Adrenal gland (tissue), 12 donors: Measurements from ENCODE around the gene TAF1L. TPM values are rescaled to one million over a fixed set of nuclear protein-coding genes. Genes with fewer than 3 reads are reported as not detected.
"Not testable (repeated sequence)": the region's sequence is repeated elsewhere in the genome, so short reads cannot be mapped to it uniquely, and the experiment has no call there.

Experiments
- DNase-seq, 7 donors: peaks; one replicate each; pipeline ENCODE4 v3.0.0-alpha.2; 2019 to 2020
- H3K27ac ChIP-seq, 5 donors: fragments of 200-600 bp; sonication (generic) in 4 of 5; 1 replicate in 3 of 5; 2 replicates in 2 of 5; pipeline versions ENCODE4 v1.5.1 to v1.8.0; 2016 to 2020; ENCODE audit warnings: mild to moderate bottlenecking in 1 of 5
- H3K27me3 ChIP-seq: fragments of 200-600 bp; 2 replicates; pipeline ENCODE4 v1.8.0; 2021
- H3K36me3 ChIP-seq, 2 donors: fragments of 200-600 bp; replicated peaks in 1 of 2; 1 replicate in 1 of 2; 2 replicates in 1 of 2; pipeline versions ENCODE4 v1.5.1 to v1.8.0; 2018 to 2022
- H3K4me1 ChIP-seq, 2 donors: fragments of 200-600 bp; replicated peaks in 1 of 2; 1 replicate in 1 of 2; 2 replicates in 1 of 2; pipeline versions ENCODE4 v1.5.1 to v1.8.0; 2018 to 2021
- H3K4me3 ChIP-seq, 4 donors: fragments of 200-600 bp; sonication (generic) in 3 of 4; one replicate each; pipeline ENCODE4 v1.5.1; 2016 to 2018
- H3K9me3 ChIP-seq, 3 donors: fragments of 200-600 bp; sonication (generic) in 1 of 3; replicated peaks in 1 of 3; 1 replicate in 2 of 3; 2 replicates in 1 of 3; pipeline versions ENCODE4 v1.5.1 to v1.8.0; 2016 to 2021
- POLR2A ChIP-seq, 2 donors: fragments of 450-650 bp; IDR thresholded peaks; one replicate each; pipeline ENCODE4 v1.6.1; 2017; ENCODE audit warnings: antibody characterized with exemption in 2 of 2, mild to moderate bottlenecking in 2 of 2, moderate library complexity in 1 of 2
- WGBS, 4 donors: extraction: QIAGEN DNeasy Blood & Tissue Kit in 2 of 4; methylation state at CpG; one replicate each; pipeline versions ENCODE4 v1.1.5 to v1.1.7; 2013 to 2017; 5-methylcytosine and 5-hydroxymethylcytosine counted together
- intact Hi-C, 2 donors: fragments of 100-400 bp; cut with DNase I; formaldehyde crosslinking; loops; one replicate each; pipeline versions ENCODE4 v1.14.1 to v1.15.0; 2022 to 2023
- polyA plus RNA-seq, 3 donors: library from polyadenylated mRNA; stranded (reverse); fragments of 200-250 nt in 2 of 3; fragments of 350-450 nt in 1 of 3; fragmentation: Illumina TruSeq in 1 of 3; extraction: RNeasy Lipid Tissue Mini Kit (QIAGEN cat#74804) in 1 of 3; gene quantifications; one replicate each; pipeline ENCODE4 v1.2.3, GENCODE V29; 2013 to 2014
- total RNA-seq, 9 donors: library from RNA; depleted of rRNA in 4 of 9; stranded (reverse); fragments of >200 nt in 4 of 9; fragments of 120-200 nt in 1 of 9; fragmentation: NEBNext Ultra II Directional in 1 of 9; extraction: Animal tissue kit (Norgen Biotek cat#: 25700) in 1 of 9; gene quantifications; one replicate each; pipeline versions ENCODE4 v1.1.0 to v1.2.4, GENCODE V29; 2013 to 2023
- TF ChIP-seq, protein P1 (sequence below), 6 experiments: fragments of 450-650 bp in 4 of 6; fragments of 200-600 bp in 2 of 6; sonication (generic) in 1 of 6; IDR thresholded peaks; 1 replicate in 5 of 6; 2 replicates in 1 of 6; pipeline versions ENCODE4 v1.5.1 to v1.8.0; 2016 to 2021; ENCODE audit warnings: antibody characterized with exemption in 6 of 6, mild to moderate bottlenecking in 2 of 6, moderate library complexity in 1 of 6
- donor health status: healthy with polysubstance abuse.
- donor health status: Bipolar disorder and iron deficiency.
- donor health status: DM: yes; HTN: yes; CAD: no.
- donor health status: DM: no; HTN: no; CAD: no.
- donor health status: DM: no; HTN: no; CAD: no.
- donor health status: DM: yes; HTN: yes; CAD: no.

Gene TAF1L
- total and polyA plus RNA-seq, 12 donors: 0.04 TPM; not detected in 11

DNA sequence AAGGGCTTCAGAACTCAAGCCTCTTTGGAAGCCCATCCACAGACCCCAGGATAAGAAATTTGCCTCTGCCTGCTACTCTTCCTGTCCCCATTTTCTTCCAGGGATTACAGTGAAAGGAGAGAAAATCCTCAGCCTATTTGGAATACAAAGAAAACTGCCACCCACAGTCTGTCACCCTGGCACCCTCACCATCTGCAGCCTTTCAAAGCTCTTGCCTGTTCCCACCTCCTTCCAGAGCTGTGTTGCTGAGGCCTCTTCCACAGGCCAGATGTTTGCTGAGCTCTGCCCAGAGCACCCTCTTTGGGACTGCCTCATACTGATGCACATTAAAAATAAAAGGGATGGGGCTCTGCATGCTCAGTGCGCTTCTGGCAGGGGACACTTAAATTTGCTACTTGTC, 35.9 kb upstream of the TAF1L start:
- TF ChIP-seq POLR2A (IDR thresholded peaks at IDR 0.05): no peak
- TF ChIP-seq, protein P1, sequence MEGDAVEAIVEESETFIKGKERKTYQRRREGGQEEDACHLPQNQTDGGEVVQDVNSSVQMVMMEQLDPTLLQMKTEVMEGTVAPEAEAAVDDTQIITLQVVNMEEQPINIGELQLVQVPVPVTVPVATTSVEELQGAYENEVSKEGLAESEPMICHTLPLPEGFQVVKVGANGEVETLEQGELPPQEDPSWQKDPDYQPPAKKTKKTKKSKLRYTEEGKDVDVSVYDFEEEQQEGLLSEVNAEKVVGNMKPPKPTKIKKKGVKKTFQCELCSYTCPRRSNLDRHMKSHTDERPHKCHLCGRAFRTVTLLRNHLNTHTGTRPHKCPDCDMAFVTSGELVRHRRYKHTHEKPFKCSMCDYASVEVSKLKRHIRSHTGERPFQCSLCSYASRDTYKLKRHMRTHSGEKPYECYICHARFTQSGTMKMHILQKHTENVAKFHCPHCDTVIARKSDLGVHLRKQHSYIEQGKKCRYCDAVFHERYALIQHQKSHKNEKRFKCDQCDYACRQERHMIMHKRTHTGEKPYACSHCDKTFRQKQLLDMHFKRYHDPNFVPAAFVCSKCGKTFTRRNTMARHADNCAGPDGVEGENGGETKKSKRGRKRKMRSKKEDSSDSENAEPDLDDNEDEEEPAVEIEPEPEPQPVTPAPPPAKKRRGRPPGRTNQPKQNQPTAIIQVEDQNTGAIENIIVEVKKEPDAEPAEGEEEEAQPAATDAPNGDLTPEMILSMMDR (IDR thresholded peaks at IDR 0.05): no peak
- H3K36me3 ChIP-seq: no peaks in the 10 kb centered on the region
- H3K4me1 ChIP-seq: no peaks in the 10 kb centered on the region
- H3K9me3 ChIP-seq: no peaks in the 10 kb centered on the region
- H3K27me3 ChIP-seq: no peaks in the 10 kb centered on the region
- no peak overlapping the region for H3K27ac ChIP-seq
- WGBS, 4 donors: 73 to 93% (median 80%) methylated on average over 1 of the region's 1 CpG
- no peak for DNase-seq
- intact Hi-C loops: no loop called here
- H3K4me3 ChIP-seq: no peak overlapping the region

- TF ChIP-seq, protein P1 (IDR thresholded peaks at IDR 0.05): no peak
- H3K27ac ChIP-seq: no peak overlapping the region
- WGBS, 4 donors: 49 to 79% (median 64%) methylated on average over 3 of the region's 3 CpGs
Observed at GRCh38 chr9:32665101-32665500, 29.6 kb upstream of the TAF1L start.

DNA sequence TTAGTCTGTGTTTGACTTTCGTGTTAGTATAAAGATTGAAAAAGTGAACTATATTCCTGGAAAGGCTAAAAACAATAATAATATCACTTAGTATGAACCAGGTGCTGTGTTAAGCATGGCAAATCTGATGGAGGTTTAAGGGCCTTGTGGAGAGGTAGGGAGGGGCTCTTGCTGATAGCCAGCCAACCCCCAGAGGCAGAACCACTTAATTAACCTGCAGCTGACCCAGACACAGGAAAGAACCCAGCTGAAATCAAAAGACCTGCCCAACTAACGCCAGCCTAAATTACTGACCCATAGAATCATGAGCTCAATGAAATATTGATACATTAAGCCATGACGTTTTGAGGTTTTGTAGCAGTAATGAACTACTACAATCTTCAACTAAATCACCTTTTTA, 28.3 kb upstream of the TAF1L start:
- no peaks in the 10 kb centered on the region for H3K4me1 ChIP-seq
- H3K27ac ChIP-seq: no peak overlapping the region
- H3K9me3 ChIP-seq: no peaks in the 10 kb centered on the region
- no peaks in the 10 kb centered on the region for H3K36me3 ChIP-seq
- no peak for TF ChIP-seq POLR2A (IDR thresholded peaks at IDR 0.05)
- TF ChIP-seq, protein P1 (IDR thresholded peaks at IDR 0.05): no peak
- no peak for DNase-seq
- 41 to 52% (median 44%) methylated on average over 3 of the region's 3 CpGs for WGBS, 4 donors
- H3K27me3 ChIP-seq: no peaks in the 10 kb centered on the region
- no peak overlapping the region for H3K4me3 ChIP-seq
- intact Hi-C loops: no loop called here

More at GRCh38 chr9:32665101-32665500, 29.6 kb upstream of the TAF1L start:
- Histone ChIP-seq H3K27me3 (no peaks in the 10 kb centered on the region), H3K4me3 (no peak overlapping the region), H3K9me3 (no peaks in the 10 kb centered on the region), H3K4me1 (no peaks in the 10 kb centered on the region), H3K36me3 (no peaks in the 10 kb centered on the region)
- no peak for DNase-seq
- intact Hi-C loops: no loop called here

GRCh38 chr9:32647671-32648070, 12.2 kb upstream of the TAF1L start:
- no peak overlapping the region for H3K4me3 ChIP-seq
- no peak for DNase-seq
- H3K36me3 ChIP-seq: no peaks in the 10 kb centered on the region
- H3K27ac ChIP-seq: no peak overlapping the region
- H3K27me3 ChIP-seq: no peaks in the 10 kb centered on the region
- no peaks in the 10 kb centered on the region for H3K4me1 ChIP-seq
- no peaks in the 10 kb centered on the region for H3K9me3 ChIP-seq
- 40 to 65% (median 58%) methylated on average over 2 of the region's 2 CpGs for WGBS, 4 donors
- TF ChIP-seq POLR2A (IDR thresholded peaks at IDR 0.05): no peak
- intact Hi-C loops: no loop called here

- Histone ChIP-seq H3K27me3 (no peaks in the 10 kb centered on the region), H3K36me3 (no peaks in the 10 kb centered on the region), H3K4me1 (no peaks in the 10 kb centered on the region), H3K4me3 (no peak overlapping the region), H3K9me3 (no peaks in the 10 kb centered on the region), H3K27ac (no peak overlapping the region)
- TF ChIP-seq, protein P1 (IDR thresholded peaks at IDR 0.05): no peak
- no peak for TF ChIP-seq POLR2A (IDR thresholded peaks at IDR 0.05)
- DNase-seq: peak in 2 of 7 donors; percentile 2 to 16
- intact Hi-C loops: no loop called here
- 40 to 61% (median 46%) methylated on average over 2 of the region's 2 CpGs for WGBS, 4 donors
Observed at GRCh38 chr9:32644698-32645097, 9.2 kb upstream of the TAF1L start.

GRCh38 chr9:32633151-32633550, 2.3 kb downstream of the TAF1L start:
- H3K27me3 ChIP-seq, H3K36me3 ChIP-seq, H3K27ac ChIP-seq, intact Hi-C loops, H3K9me3 ChIP-seq, DNase-seq, H3K4me3 ChIP-seq, H3K4me1 ChIP-seq: not testable (repeated sequence)
- WGBS, 4 donors: 68 to 76% (median 71%) methylated on average over 5 of the region's 5 CpGs
